Middle frontal gyrus (tissue), 1 donor: ENCODE data around the gene ERCC3.
"Not testable (repeated sequence)": the region's sequence is repeated elsewhere in the genome, so short reads cannot be mapped to it uniquely, and the experiment has no call there.

ENCODE experiments used
- DNase-seq: peaks from one replicate; pipeline ENCODE4 v3.0.0-alpha.2; 2015; ENCODE audit warnings: low spot score; ENCODE audit errors: extremely low spot score

ERCC3 gene

DNA sequence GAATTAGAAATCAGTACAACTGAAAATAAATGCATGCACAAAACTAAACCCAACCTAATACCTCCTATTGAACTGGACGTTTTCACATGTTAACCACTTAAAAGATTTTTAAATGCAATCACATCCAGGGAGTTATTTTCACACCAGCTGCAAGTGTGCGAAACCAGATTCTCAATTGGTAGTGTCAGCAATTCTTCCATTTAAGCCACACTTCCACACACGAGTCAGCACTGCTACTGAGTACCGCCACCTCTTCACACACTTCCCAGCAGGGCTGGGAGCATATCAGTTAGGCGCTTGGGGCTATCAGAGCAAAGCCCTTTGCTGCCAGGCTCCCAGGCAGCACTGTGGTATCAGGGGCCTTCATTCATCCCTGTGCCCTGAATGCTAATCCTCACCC, 14.2 kb downstream of the ERCC3 start:
- DNase-seq, result no peak

DNA sequence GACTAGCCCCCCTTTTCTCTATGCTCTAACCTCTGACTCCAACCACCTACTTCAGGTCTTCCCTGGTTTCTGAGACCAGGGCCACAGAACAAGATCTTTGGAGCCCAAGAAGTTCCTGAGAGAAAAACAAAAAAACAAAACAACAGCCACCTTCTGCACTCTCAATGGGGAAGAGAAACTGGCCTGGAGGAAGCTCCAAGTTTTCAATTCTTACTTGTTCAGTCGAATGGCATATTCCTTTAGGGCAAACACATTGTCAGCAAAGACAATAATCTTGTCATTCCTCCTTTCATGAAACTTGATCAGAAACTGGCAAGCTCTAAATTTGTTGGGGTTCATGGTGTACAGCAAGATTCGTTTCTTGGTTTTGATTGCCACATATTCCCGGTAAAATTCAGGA, 15.0 kb downstream of the ERCC3 start:
- DNase-seq, result no peak

- no peak for DNase-seq
Measured at GRCh38 chr2:127277028-127277427, 16.9 kb downstream of the ERCC3 start.

DNA sequence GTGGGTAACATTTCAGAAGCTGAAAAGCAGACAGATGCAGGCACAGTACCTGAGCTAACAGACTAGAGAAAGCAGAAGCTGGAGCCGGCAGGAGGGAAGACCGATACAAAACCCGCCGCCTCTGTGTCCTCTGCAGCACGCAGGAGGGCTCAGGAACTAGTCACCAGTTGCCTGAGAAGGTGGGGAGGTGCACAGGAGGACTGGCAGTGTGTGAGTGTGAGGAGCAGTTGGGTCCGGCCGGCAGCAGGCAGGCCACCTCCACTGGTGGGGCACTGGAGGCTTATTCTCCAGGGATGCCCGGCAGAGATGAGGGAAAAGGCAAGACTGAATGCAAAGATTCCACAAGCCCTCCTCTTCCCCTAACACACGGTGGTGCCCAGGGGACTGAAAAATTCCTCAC, 18.2 kb downstream of the ERCC3 start:
- no peak for DNase-seq

- no peak for DNase-seq
Measured at GRCh38 chr2:127275356-127275755, 18.6 kb downstream of the ERCC3 start.

GRCh38 chr2:127270663-127271062, 23.3 kb downstream of the ERCC3 start:
- no peak for DNase-seq

DNA sequence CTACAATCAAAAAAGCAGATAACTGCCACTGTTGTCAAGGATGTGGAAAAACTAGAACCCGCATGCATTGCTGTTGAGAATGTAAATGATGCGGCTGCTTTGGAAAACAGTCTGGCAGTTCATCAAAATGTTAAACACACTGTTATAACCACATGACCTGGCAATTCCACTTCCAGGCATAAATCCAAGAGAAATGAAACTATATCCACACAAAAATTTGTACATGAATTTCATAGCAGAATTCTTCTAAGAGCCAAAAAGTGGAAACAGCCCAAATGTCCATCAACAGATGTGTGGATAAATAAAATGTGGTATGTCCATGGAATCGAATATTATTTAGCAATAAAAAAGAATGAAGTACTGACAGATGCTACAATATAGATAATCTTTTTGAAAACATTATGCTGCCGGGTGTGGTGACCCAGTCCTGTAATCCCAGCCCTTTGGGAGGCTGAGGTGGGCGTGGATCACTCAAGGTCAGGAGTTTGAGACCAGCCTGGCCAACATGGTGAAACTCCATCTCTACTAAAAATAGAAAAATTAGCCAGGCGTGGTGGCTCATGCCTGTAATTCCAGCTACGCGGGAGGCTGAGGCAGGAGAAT, 32.0 kb downstream of the ERCC3 start:
- no peak for DNase-seq

- no peak for DNase-seq
Measured at GRCh38 chr2:127259355-127259754, 34.6 kb downstream of the ERCC3 start.

DNA sequence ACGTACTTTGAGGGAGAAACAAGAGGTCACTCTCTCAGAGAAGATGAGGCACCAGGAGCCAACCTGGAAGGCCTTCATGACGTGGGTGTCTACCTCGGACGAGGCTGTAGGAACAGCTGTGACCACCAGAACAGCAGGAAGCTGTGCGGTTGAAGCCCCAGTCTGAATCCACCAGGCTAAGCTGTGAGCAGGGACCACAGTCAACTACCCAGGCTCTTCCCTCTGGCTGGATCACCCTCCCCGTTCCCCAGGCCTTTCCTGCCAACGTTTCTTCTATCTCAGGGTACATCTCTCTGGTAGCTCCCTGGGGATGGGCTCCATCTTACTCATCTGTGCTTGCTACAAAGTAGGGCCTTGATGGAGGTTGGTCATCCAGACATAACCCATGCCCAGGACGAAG, 37.1 kb downstream of the ERCC3 start:
- no peak for DNase-seq

DNA sequence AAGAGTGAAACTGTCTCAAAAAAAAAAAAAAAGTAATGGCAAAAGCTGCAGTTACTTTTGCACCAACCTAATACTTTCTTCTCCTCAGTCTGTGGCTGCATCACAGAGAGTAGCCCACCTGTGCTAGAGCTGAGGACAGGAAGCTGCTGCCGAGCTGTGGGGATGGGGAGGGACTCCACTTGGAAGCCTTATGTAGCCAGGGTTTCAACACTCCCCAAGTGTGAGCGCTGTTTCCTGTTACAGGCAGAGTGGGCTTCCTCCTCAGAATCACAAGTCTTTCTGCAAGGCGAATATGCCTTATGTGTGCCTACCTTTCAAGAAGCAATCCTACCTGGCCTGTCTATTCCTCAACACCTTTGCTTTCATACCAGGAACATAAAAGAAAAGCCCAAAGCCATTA, 37.6 kb downstream of the ERCC3 start:
- DNase-seq, result no peak

DNA sequence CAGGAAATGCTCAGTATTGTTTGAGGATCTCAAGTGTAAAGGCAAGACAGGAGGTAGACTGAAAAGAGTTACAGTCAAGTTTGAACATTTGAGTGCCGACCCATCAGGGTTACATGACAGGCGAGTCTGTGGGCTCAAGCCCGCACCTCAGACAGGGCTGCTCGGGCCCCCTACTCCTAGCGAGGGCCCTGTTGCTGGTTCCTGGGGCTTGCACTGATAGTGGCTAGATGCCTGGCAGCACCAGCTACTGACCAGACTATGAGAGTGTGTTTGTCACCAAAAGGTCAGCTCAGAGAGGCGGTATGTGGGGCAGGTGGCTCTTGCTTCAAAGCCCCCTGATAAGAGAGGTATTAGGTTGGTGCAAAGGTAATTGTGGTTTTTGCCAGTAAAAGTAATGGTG, 38.2 kb downstream of the ERCC3 start:
- DNase-seq, result no peak

DNA sequence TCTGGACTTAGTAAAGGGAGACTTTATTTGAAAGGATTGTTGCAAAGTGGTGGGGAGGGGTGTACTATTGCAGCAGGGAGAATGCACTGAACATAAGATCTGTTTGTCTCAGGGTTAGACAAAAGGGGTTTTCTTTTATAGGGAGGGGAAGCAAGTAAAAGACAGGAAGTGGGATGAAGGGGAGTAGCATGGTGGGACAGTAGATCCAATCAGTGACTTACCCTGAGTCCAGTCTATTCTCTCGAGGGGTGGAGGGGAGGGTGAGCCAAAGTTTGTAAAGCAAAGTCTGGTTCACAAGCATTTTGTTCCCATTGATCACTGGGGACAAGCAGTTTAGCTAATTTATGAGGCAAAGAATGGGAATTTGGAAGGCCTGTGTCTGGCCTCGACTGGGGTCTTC, 38.8 kb downstream of the ERCC3 start:
- DNase-seq, result no peak

GRCh38 chr2:127254386-127254981, 39.5 kb downstream of the ERCC3 start:
- no peak for DNase-seq

GRCh38 chr2:127241184-127241583, 52.8 kb downstream of the ERCC3 start:
- DNase-seq, result not testable (repeated sequence)

GRCh38 chr2:127239395-127239794, 54.5 kb downstream of the ERCC3 start:
- no peak for DNase-seq

GRCh38 chr2:127237768-127238167, 56.2 kb downstream of the ERCC3 start:
- not testable (repeated sequence) for DNase-seq

DNA sequence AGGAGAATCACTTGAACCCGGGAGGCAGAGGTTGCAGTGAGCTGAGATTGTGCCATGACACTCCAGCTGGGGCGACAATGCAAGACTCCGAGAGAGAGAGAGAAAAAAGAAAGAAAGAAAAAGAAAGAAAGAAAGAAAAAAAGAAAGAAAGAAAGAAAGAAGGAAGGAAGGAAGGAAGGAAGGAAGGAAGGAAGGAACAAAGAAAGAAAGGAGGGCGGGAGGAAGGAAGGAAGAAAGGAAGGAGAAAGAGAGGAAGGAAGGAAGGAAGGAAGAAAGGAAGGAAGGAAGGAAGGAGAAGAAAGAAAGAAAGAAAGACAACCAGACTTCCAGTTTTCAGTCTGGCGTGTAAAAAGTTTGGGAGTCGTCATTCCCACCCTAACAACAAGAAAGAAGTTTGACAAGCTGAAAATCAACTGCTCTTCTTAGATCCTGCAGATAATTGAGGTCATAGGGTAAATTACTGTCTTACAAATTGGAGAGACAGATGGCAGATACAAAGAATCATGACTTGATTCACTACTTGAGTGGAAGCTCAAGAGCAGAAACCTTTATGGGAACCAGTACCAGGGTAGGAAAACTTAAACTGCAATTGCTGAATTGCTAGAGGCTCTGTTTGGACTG, 58.8 kb downstream of the ERCC3 start:
- no peak for DNase-seq

GRCh38 chr2:127233710-127234109, 60.2 kb downstream of the ERCC3 start:
- DNase-seq, result no peak

DNA sequence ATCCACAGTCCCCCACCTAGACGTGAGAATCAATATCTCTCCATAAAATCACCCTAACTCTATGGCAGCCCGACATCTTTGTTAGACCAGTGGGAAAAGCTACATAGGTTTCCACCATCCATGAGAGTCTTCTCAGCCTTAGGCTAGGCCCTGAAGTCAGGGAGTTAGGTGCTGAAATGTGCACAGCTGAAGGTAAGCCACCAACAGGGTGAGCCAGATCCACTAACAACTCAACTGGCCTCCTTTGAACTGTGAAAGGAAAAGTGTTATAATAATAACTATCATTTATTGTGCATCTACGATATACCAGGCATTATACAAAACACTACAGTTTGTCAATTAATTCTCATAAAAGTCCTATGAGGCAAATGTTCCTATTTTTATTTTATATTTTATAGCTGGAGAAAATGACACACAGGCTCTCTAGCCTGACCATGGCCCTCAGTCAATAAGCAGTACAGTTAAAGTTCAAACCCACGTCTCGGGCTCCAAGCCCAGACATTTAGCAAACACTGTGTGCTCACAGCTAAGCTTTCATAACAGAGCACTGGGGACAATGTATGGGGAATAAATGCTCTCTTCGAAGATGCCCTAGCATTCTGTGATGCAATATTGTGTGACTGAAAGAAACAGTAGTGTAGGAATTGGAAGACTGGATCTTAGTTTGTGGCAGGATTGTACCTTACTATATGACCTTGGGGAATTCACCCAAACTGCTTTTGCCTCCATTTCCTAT, 62.6 kb downstream of the ERCC3 start:
- no peak for DNase-seq

DNA sequence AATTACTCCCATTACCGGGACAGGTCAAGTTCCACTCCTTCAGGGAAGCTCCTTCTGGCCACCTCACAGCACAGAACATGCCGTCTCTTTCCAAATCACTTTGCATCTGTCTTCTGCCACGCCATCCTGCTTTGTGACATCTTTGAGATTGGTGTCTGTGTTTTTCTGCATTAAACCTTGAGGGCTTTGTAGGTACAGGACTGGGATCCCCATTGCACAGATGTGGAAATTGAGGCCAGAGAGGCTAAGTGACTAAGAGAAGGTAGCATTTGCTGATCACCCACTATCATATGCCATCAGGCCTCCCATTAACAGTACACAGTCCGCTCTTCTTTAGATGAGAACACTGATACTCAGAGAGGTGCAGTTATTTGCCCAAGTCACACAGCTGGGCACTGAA, 64.4 kb downstream of the ERCC3 start:
- no peak for DNase-seq

DNA sequence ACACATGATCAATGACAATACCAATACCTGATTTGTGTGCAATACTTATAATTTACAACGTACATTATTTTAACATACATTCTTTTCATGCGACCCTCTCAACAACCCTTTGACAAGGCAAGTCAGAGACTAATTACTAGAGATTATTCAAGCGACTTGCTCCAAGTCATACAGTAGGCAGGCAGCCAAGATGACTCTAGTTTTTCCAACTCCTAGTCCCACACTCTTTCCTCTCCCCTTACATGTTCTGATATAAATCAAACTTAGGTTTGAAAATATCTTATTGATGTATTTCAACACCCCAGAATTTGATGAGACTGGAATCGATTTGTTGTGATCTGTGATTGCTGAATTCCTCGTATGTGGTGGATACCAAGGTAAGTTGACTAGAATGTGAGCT, 65.8 kb downstream of the ERCC3 start:
- DNase-seq, result no peak

DNA sequence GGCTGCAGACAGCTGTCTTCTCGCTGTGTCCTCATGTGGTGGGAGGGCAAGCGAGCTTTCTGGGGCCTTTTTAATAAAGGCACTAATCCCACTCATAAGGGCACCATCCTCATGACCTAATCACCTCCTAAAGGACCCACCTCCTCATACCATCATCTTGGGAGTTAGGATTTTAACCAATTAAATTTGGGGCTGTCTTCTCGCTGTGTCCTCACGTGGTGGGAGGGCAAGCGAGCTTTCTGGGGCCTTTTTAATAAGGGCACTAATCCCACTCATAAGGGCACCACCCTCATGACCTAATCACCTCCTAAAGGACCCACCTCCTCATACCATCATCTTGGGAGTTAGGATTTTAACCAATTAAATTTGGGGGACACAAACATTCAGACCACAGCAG, 66.7 kb downstream of the ERCC3 start:
- DNase-seq, result not testable (repeated sequence)
